Urothelium cell line (cell line): Measurements from ENCODE around the gene TGM1.
A peak's percentile ranks its signal among the peaks of the same experiment; 100 is the strongest.

ENCODE experiments used
- DNase-seq: peaks from one replicate; pipeline ENCODE4 v3.0.0; 2011; ENCODE audit warnings: low spot score, mixed read lengths
- FAIRE-seq: peaks from 2 replicates; lab custom pipeline; 2011; peaks lifted over from hg19 to GRCh38; lab: Jason Lieb, UNC

Gene TGM1

GRCh38 chr14:24262821-24263733 is at the start of gene TGM1:
TSS of gene TGM1 (minus strand) at chr14:24263177. CDS start at chr14:24262352, 825 bp downstream.
- FAIRE-seq = no peak
- DNase-seq = no peak

GRCh38 chr14:24311837-24312615 is 49.0 kb upstream of the TGM1 start:
- DNase-seq (no peak), FAIRE-seq (no peak)

- no peak for DNase-seq
- no peak for FAIRE-seq
Measured at GRCh38 chr14:24310646-24311604, 47.9 kb upstream of the TGM1 start, which contains the start of gene LTB4R. TSS of gene LTB4R (plus strand) at chr14:24311502. CDS start at chr14:24315652, 4,150 bp downstream.

- no peak for DNase-seq
- no peak for FAIRE-seq
Measured at GRCh38 chr14:24310265-24310645, 47.3 kb upstream of the TGM1 start.

GRCh38 chr14:24309538-24310264 is 46.7 kb upstream of the TGM1 start, which contains the start of gene LTB4R2:
TSS of gene LTB4R2 (plus strand) at chr14:24310140. CDS start at chr14:24310665, 525 bp downstream.
- FAIRE-seq = no peak
- no peak for DNase-seq

- DNase-seq (no peak), FAIRE-seq (no peak)
Measured at GRCh38 chr14:24308342-24309124, 45.6 kb upstream of the TGM1 start.

GRCh38 chr14:24307575-24308341 is 44.8 kb upstream of the TGM1 start, which contains the start of gene CIDEB:
TSS of gene CIDEB (minus strand) at chr14:24307977. CDS start at chr14:24307858, 119 bp downstream.
- peak; percentile 73 for DNase-seq
- no peak for FAIRE-seq

- no peak for FAIRE-seq
- no peak for DNase-seq
Measured at GRCh38 chr14:24307156-24307574, 44.2 kb upstream of the TGM1 start.

- FAIRE-seq = no peak
- DNase-seq = no peak
Measured at GRCh38 chr14:24304019-24304387, 41.0 kb upstream of the TGM1 start.

GRCh38 chr14:24300326-24300980 is 37.5 kb upstream of the TGM1 start:
- DNase-seq = no peak
- FAIRE-seq = no peak

GRCh38 chr14:24299255-24300191 is 36.5 kb upstream of the TGM1 start, which contains the start of the genes DHRS1 and NOP9:
TSS of gene DHRS1 (minus strand) at chr14:24299780. CDS start at chr14:24299106, 674 bp downstream.
TSS of gene NOP9 (plus strand) at chr14:24299850. CDS start at chr14:24299955, 105 bp downstream.
- FAIRE-seq = no peak

GRCh38 chr14:24298892-24299254 is 35.9 kb upstream of the TGM1 start:
- DNase-seq = peak; percentile 65
- FAIRE-seq = no peak

More at GRCh38 chr14:24299255-24300191, 36.5 kb upstream of the TGM1 start, which contains the start of the genes DHRS1 and NOP9:
- DNase-seq = peak; percentile 92

- no peak for FAIRE-seq
Measured at GRCh38 chr14:24297190-24297964, 34.4 kb upstream of the TGM1 start.

GRCh38 chr14:24296341-24297157 is 33.6 kb upstream of the TGM1 start:
- FAIRE-seq (no peak), DNase-seq (peak; percentile 75)

More at GRCh38 chr14:24297190-24297964, 34.4 kb upstream of the TGM1 start:
- peak; percentile 32 for DNase-seq

GRCh38 chr14:24293525-24293924 is 30.5 kb upstream of the TGM1 start:
- FAIRE-seq (no peak), DNase-seq (no peak)
